Posterior vena cava (tissue), 2 donors: ENCODE measurements around the gene GPX7. TPM values are rescaled to one million over a fixed set of nuclear protein-coding genes. Genes with fewer than 3 reads are reported as not detected.

ENCODE experiments used
- DNase-seq: peaks from one replicate; pipeline ENCODE4 v3.0.0-alpha.2; 2020; ENCODE audit warnings: low spot score
- intact Hi-C, 2 donors: fragments of 100-400 bp; cut with DNase I; formaldehyde crosslinking; loops; one replicate each; pipeline versions ENCODE4 v1.14.1 to v1.14.2; 2022 to 2023
- total RNA-seq, 2 donors: library from RNA; stranded (reverse); fragmentation: NEBNext Ultra II Directional; extraction: Animal tissue kit (Norgen Biotek cat#: 25700); gene quantifications; one replicate each; pipeline ENCODE4 v1.2.1, GENCODE V29; 2021
- donor health status: DM: yes; HTN: yes; CAD: no.
- donor health status: DM: yes; HTN: yes; CAD: no.

The GPX7 gene
- total RNA-seq, 2 donors from 2014 or later = 8.1 to 12.1 TPM

DNA sequence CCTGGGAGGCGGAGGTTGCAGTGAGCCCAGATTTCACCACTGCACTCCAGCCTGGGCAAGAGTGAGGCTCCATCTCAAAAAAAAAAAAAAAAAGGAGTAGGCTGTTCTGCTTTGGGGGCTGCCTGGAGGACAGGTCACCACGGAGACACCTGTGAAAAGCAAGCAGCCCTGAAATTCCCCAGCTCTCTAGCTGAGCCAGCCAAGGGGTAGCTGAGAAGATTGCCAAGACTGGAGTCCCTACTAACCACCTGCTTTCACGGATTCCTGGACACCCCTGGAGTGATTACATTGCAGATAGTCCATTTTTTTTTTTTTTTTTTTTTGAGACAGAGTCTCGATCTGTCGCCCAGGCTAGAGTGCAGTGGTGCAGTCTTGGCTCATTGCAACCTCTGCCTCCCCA lies 12.5 kb downstream of the GPX7 start:
- intact Hi-C loops = loop anchor here in 1 of 2 donors (2.0 kb wide), 1 partner anchor 30 kb away; no protein-coding TSS in a partner anchor
- DNase-seq = no peak

DNA sequence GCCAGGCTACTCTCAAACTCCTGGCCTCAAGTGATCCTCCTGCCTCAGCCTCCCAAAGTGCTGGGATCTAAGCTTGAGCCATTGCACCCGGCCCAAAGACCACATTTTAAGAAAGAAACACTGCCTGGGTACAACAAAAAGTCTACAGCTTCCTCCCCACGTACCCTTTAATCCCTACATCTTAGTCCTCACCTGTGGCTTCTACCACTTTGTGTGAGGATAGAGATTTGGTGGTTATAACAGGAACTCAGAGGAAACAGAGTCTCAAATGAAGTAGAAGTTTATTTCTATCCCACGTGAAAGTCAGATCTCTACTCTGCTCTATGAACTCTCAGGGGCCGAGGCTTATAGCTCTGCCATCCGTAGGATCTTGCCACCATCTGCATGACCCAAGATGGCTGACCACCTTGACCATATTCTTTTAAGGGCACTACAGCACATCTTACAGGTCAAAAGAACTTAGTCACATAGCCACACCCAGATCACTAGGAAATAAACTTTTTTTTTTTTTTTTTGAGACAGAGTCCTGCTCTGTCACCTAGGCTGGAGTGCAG lies 13.4 kb downstream of the GPX7 start:
- intact Hi-C loops = loop anchor here in 1 of 2 donors (2.0 kb wide), 1 partner anchor 29 kb away; no protein-coding TSS in a partner anchor
- DNase-seq = no peak

DNA sequence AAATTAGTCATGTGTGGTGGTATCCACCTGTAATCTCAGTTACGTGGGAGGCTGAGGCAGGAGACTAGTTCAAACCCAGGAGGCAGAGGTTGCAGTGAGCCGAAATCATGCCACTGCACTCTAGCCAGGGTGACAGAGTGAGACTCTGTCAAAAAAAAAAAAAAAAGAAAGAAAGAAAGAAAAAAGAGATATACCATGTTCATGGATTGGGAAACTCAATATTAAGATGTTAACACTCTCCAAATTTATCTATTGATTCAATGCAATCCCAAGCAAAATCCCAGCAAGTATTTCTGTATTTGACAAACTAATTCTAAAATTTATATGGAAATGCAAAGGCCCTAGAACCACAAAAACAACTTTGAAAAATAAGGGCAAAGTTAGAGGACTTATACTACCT lies 19.8 kb downstream of the GPX7 start:
- intact Hi-C loops = no loop called here
- no peak for DNase-seq

DNA sequence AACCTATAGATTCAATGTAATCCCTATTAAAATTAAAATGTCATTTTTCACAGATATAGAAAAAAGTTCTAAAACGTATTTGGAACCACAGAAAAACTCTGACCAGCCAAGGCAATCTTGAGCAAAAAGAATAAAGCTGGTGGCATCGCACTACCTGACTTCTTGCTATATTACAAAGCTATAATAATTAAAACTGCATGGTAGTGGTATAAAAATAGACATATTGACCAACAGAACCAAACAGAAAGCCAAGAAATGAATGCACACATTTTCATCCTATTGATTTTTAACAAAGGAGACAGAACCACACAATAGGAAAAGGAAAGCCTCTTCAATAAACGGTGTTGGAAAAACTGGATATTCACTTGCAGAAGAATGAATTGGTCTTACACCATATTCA lies 21.6 kb downstream of the GPX7 start:
- no peak for DNase-seq
- intact Hi-C loops = no loop called here

DNA sequence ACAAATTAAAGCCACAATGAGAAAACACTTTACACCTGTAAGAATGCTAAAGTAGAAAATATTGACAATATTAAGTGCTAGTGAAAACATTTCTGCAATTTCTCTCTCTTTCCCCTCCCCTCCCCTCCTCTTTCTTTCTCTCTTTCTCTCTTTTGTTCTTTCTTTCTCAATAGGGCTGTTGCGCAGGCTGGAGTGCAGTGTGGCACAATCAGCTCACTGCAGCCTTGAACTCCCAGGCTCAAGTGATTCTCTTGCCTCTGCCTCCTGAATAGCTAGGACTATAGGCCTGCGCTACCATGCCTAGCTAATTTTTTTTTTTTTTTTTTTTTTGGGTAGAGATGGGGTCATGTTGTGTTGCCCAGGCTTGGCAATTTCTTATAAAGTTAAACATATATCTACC lies 24.9 kb downstream of the GPX7 start:
- DNase-seq = no peak
- intact Hi-C loops = no loop called here

DNA sequence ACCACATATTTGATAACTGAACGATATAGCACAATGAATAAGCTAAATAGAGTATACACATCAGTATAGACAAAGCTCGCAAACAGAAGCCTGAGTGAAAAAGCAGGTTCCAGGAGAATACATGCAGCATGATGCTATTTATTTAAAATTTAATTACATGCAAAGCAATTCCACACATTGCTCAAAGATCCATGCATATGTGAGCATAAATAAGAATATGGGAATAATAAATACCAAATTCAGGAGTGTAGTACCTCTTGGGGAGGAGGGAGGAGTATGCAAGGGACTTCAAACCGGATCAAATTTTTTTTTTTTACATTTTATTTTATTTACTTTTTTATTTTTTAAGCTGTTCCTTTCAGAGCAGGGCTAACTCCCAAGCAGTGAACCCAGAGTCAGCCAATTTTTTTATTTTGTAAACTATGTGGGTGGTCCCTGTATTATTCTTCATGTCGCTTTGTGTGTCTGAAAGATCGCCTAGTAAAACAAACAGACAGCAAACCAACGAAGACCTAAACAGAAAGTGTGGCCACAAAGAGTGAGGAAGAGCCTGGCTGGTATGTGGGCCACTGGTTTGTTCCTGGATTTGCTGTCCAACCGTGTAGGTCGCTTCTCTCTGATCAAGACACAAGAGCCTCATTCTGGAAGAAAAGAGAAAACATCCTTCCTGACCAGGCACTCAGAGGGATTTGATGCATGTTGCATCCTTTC lies 26.6 kb downstream of the GPX7 start:
- intact Hi-C loops = loop anchor here in 1 of 2 donors (1.0 kb wide), 1 partner anchor 22 kb away; no protein-coding TSS in a partner anchor
- no peak for DNase-seq

DNA sequence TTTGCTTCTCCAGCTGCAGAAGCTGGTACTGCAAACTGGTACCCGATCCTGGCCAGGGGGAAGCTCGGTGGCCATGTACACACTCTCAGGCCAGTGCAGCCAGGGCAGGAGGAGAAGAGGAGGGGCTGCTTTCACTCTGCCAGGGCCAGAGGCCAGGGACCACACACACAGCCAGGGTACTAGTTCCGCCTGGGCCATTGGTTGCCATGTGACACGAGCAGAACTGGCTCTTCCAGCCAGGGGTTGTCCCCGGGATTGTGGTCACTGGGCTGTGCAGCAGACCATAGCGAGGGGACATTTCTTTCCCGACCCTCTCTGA lies 27.1 kb downstream of the GPX7 start:
- no peak for DNase-seq
- intact Hi-C loops = loop anchor here in 1 of 2 donors (1.0 kb wide), 1 partner anchor 21 kb away; no protein-coding TSS in a partner anchor

DNA sequence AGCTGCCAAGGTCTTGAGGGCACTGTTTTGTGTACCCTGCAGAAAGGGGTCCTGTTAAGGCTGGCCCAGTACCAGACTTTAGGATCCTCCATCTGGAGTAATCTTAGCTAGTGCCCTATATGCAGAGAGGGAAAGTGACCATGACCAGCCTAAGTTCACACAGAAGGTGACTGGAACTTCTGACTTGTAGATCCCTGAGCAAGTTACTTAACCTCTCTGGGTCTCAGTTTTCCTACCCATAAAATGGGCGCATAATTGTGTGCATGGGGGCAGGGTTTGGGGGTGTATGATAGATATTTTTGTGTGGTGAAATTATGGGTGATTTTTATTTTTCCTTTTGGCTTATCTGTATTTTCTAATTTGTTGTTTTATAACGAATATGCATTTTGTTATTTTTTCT lies 27.5 kb downstream of the GPX7 start:
- intact Hi-C loops = loop anchor here in 1 of 2 donors (1.0 kb wide), 1 partner anchor 21 kb away; no protein-coding TSS in a partner anchor
- no peak for DNase-seq

DNA sequence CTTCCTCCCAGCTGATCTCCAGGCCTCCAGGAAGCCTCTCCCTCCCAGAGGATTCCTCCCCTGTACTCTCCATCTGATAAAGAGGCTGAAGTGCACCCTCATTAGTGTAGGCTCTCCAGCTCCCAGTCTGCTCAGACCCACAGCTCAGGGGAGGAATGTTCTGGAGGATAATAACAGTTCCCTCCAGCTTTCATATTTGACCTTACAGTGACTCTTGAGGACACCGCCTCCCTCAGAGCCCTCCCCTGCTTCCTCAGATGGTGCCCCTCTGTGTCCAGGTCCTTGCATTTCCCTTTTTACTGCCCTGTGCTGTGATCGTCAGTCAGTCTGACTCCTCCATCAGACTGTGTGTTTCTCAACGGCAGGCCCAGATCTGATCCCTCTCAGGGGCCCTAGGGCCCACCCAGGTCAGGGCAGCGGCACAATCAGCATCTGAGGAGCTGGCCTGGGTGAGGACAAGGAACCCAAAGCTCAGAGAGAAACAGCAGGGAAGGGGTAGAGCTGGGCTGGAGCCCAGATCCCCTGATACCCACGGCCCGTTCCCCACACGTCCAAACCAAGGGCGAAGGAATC lies 29.7 kb downstream of the GPX7 start:
- intact Hi-C loops = no loop called here
- DNase-seq = no peak

DNA sequence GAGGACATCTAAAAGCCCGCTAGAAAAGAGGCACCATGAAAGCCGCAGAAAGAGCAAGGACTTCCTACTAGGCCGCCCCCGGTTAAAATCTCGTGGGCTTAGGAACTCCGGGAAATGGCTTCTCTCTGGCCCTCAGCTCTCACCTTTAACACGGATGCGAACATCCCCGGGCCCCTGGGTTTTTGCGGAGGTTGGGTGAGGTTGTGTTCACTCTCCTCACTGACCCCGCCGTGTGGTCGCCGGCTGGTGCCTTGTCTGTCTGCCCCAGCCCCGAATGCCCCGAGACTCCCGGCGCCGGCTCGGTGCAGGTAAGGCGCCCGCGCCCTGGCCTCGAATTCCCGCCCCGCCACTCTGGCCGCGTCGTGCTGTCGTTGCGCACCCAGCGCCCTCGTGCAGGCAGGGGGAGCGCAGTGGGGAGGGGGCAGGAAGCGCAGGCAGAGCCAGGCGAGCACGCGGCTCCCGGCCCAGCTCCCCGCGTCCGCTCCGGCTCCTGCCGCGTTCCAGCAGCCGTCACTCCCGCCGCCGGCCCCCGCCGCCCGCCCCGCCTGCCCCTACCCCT lies 30.6 kb downstream of the GPX7 start, which contains the start of gene SHISAL2A:
Gene SHISAL2A (plus strand): TSS at position 437 of the 559 bp plus-strand sequence. CDS start 326 bp downstream, outside the sequence.
- no peak for DNase-seq
- intact Hi-C loops = no loop called here

DNA sequence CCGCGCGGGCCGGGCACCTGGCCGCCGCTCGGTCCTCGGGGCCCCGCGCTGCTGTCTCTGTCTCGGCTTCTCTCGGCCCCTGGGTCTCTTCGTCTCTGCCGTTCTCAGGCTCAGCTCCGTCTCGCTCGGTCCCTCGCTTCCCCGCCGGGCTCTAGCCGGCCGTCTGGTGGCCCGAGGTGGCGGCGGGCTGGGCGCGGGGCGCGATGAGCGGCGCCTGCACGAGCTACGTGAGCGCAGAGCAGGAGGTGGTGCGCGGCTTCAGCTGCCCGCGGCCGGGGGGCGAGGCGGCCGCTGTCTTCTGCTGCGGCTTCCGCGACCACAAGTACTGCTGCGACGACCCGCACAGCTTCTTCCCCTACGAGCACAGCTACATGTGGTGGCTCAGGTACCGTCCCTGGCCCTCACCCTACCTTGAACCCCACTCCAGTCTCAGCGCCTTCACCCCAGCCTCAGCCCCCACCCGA lies 31.2 kb downstream of the GPX7 start:
- DNase-seq = no peak
- intact Hi-C loops = no loop called here

DNA sequence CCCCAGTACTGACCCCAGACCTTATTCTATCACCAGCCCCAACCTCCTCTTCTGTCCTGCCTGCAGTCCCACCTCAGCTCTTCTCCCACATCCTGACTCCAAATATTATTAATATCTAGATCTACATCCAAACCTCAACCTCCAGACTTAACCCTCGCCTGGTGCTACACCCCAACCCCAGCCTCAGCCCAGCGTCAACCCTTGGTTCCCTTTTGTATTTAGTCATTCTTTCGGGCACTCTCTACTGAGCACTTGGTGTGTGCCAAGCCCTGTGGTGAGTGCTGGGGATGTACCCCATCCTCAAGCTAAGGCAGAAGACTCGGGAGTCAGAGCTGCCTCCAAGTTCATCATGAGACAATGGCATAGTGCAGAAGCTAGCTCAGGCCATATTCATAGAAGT lies 31.9 kb downstream of the GPX7 start:
- DNase-seq = no peak
- intact Hi-C loops = no loop called here

DNA sequence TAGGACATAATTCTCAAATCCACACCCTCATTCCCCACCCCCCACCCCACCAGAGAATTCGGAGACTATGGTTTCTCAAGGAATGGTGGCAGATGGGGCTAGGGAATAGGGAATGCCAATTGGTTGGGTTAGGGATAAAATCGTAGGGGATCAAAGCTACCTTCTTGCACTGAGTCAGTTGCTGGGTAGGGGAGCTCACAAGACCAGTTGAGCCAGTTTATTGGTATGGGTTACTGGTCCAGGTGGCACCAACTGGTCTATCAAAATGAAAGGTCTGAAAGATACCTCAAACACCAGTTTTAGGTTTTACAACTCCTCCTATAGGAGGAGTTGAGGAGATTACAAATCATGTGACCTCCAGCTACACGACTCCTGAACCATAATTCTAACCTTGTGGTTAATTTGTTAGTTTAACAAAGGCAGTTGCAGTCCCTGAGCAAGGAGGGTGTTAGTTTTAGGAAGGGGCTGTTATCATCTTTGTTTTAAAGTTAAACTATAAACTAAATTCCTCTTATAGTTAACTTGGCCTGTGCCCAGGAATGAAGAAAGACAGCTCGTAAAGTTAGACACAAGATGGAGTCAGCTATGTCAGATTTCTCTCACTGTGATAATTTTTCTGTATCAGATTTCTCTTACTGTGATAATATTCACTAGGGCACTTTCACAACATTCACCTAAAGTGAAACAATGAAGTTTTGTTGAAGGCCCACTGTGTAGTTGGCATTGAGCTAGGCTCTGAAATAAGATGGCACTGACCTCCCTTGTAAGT lies 33.3 kb downstream of the GPX7 start:
- no peak for DNase-seq
- intact Hi-C loops = no loop called here

DNA sequence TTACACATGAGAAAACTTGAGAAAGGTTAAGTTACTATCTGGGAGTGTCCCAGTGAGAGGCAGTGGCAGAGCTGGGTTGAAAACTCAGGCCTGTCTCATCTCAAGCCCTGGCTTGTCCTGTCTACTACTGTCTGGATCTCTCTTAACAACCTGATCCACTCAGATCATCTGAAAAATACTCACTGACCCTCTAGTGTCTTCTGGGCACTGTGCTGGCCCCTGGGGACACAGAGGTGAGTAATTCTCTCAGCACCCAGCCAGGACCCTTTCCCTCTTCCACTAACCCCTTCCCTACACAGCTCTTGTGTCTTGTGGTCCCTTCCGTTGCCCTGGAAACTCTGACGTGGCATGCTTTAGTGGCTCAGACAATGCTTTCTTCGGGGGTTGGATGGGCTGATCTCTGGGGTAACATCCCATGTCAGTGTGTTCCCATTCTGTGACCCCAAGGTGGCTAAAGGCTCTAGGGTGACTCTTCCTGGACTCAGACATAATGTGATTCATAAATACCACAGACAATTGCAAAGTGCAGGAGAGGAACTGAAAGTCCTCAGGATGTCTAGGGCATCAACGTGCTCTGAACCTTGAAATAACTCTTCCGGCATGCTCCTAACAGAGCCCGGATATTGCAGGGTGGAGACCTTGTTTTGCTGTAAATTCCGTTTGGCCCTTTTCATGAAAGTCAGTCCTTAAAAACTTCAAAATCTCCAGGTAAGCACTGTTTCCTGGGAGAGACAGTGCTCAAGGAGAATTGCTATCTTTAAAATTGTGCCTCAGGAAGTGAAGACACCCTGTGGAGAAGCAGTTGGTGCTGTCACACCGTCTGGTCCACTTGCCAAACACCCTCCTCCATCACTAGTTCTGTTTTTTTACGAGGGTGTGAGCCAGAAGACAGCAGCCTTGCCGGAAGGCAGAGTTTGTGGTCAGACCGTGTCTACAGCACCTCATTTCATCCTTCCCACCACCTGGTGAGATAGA lies 34.8 kb downstream of the GPX7 start:
- intact Hi-C loops = no loop called here
- no peak for DNase-seq

DNA sequence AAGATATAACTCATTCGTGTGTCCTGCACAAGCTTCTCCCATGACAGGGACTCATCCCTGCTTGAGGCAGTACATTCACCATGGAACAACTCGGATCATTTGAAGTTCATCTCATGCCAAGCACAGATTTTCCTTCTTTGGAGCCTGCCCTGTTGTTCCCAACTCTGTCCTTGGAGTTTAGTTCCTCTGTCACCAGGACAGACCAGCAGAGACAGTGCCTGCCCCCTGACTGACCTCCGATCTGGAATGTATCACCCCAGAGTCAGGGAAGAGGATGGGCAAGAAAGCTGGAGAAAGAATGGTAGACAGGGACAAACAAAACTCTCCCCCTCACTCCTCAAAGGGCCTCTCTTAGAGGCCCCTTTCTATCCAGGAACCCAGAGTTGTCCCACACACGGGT lies 35.8 kb downstream of the GPX7 start:
- no peak for DNase-seq

DNA sequence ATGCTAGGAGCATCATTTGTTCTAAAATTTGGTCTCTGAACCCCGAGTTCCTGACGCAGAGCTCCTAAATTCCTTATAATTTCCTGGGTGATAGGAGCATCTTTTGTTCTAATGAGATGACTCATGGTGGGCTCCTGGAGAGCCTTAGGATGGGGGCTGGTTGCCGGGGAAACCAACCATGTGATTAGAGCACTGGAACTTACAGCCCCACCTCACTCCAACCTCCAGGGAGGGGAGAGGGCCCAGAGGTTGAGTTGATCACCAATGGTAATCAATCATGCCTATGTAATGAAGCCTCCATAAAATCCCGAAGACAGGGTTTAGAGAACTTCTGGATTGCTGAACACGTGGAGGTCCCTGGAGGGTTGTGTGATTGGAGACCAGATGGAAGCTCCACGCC lies 38.5 kb downstream of the GPX7 start:
- intact Hi-C loops = no loop called here
- no peak for DNase-seq

More for the DNA sequence above, 35.8 kb downstream of the GPX7 start:
- intact Hi-C loops = no loop called here

DNA sequence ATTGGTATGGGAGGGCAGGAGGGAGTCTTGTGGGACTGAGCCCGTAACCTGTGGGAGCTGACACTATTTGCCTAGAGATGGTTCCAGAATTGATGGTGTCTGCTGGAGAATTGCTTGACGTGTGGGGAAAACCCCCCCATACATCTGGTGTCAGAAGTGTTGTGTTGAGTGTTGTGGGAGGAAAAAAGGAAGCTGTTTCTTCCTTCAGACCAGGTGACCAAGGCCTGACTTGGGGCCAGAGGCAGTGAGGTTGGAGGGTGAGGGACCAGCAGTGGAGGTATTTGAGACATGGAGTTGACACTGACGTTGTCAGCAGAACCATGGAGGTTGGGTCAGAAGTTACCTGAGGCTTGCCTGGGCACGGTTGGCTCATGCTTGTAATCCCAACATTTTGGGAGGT lies 39.1 kb downstream of the GPX7 start:
- intact Hi-C loops = no loop called here
- DNase-seq = no peak

DNA sequence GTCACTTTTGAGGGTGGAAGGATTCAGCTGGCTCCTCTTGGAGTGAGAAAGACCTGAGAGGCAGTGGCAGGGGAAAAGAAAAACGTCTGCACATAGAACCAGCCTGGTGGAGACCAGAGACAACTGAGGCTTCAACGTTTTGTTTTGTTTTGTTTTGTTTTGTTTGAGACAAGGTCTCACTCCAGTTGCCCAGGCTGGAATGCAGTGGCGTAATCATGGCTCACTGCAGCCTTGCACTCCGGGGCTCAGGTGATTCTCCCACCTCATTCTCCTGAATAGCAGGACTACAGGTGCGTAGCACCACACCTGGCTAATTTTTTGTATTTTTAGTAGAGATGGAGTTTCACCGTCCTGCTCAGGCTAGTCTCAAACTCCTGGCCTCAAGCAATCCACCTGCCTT lies 43.1 kb downstream of the GPX7 start:
- no peak for DNase-seq
- intact Hi-C loops = loop anchor here in 1 of 2 donors (2.0 kb wide), 1 partner anchor 30 kb away; no protein-coding TSS in a partner anchor
